ENCODE results near the gene CIP2A.

The CIP2A gene

DNA sequence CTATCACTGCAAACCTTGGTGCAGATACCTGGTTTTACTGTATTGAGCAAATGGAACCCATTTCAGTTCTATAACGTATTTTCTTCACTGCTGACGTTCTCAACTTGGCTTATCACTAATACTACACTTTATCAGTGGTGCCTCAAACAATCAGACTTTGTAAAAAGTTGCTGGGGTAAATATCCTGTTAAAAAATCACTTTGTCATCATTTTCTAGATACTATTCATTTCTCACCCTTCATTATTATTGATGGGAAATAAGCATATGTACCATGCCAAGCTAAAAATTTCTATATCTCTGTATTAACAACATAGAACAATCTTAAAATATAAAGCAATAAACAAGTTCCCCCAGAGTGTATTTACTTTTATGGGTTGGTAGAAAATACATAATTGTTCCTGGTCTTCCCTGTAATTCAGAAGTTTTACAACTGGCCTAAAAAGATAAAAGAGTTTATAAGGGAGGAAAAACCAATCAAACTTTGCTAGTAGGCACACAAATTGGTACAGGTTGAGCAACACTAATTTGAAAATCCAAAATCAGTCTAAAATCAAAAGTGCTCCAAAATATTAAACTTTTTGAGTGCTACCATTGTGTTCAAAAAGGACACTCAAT lies 33.2 kb downstream of the CIP2A start:
- DNase-seq, result no peak

DNA sequence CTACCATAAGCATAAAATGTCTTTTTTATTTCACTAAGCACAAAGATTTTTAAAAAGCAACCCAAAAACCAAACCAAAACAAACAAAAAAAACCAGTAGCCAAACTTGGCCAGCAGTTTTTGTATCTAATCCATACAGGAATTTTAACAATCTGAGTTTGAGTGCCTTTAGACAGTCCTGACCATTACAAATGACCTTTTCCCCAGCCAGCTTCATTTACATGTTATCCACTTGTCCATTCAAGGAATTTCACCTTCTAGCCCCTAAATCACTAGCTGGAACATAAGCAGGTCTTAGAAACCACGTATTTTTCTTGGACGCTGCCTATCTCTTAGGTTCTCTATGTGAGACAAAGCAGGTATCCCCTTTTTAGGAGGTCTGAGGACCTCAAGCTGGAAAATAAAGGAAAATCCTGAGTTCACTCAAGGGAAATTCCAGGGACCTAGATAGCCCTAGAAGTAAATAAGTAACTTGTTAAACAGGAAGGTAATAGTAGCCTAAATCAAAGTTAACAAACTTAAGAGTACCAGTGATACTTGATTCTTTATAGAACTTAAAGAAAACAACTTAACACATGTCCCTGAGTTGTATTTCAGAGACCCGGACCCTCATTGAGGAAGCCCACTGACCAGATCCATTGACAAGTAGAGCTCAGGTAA lies 34.2 kb downstream of the CIP2A start:
- DNase-seq, result no peak

DNA sequence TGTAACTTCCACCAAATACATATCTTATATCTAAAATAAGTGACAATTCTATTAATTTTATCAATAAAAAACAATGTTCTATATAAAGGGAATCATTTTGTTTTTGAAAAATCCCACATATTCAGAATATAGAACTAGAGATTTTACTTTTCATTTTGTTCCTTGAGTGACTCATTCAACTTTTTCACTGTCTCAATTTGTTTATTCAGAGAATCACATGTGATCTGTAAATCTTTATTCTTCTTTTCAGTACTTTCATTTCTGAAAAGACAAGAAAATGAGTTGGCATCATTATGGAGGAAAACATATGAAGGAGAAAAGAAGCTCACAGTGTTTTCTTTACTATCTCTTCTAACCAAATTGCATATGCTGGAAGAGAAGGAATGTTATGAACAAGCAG lies 35.0 kb downstream of the CIP2A start:
- no peak for DNase-seq

DNA sequence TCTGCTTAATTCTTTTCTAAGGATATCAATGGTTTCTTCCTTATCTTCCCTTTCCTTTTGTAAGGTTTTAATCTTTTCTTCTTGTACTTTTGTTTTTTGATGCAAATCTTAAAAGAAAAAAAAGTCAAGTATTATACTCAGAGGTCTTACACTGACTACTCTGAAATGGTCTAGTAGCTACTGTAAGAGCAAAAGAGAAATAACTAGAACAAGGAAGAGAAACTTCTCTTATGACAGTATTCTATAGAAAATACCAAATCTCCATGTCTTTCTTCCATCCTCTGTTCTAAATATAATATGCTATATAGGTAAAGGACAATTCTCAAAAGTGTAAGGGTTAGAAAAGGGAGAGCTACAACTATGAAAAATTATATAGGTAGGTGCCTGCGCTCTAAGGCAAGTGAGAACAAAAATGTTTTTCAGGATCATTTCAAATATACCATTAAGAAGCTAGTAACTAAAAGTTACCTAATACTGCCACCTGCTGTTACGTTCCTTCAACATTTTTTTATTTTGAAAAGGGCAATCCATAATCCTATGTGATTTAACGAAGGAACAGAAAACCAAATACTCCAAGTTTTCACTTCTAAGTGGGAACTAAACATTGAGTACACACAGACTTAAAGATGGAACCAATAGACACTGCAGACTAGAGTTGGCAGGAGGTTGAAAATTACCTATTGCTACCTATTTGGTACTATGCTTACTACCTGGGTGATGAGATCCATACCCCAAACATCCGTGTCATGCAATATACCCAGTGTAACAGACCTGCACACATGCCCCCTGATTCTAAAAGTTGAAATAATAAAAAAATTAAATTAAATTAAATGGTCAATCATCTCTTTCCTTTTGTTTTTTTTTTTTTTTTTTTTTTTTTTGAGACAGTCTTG lies 36.7 kb downstream of the CIP2A start:
- DNase-seq, result peak; percentile 35

DNA sequence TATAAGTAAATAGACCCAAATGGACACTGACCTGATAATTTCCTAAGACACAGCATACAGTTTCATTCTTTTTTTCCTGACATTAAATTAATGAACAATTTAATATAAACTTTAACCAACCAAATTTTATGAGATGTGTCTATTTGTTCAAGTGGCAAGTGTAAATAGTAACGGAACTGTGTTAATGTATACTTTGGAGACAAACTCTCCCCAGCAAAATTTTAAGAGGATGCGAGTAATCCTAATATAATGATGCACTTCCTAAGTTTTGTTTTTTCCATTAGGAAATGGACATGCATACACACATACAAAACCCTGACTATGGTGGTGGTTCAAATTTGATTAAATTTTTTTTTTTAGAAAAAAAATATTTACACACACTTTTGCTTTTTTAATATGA lies 40.4 kb downstream of the CIP2A start:
- DNase-seq, result no peak

DNA sequence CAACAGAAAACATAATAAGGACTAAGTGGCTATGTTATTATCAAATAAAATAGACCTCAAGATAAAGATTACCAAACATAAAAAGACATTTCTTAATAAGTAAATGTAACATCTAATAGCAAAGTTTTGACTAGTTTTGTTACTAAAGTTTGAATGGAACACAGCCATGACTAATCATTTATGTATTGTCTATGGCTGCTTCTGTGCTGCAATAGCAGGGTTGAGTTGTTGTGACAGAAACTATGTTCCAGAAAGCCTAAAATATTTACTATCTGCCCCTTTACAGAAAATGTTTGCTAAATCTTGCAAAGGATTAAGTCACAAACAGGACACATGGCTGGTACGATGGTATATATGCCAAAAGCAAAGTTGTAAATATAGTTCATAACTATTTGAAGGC lies 40.9 kb downstream of the CIP2A start:
- peak; percentile 46 for DNase-seq

DNA sequence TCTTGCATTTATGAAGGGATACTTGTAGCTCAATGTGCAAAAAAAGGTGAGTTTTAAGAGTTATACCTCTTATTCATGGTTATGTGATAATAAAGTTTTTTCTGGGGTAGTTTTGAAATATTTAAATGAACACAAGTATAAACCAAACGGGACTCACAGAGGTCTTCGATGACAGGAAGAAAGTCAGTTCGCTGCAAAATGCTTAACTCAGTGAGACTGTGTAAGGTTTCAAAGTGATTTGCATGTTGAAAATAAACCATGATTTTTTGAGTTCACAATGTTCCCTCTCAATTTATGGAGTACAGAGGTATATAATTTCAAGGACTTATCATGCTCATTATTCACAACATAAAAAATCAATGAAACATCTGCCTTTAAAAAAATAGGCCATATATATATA lies 42.5 kb downstream of the CIP2A start:
- no peak for DNase-seq

DNA sequence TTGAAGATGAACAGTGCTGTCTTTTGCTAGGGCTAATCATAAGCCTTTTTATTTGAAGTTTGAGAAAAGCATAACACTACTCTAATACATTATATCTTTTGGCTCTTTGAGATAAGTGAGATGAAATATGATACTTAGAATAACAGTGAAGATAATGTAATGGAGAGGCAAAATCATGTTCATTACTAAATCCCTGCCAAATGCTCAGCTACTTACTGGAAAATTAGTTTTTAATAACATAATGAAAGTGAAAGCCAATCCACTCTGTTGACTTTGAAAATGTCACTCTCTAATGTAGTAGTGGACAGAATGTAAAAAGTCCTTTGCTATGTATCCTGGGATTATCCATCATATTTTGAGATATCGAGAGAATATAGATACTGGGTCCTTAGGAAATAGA lies 43.0 kb downstream of the CIP2A start:
- DNase-seq, result no peak

DNA sequence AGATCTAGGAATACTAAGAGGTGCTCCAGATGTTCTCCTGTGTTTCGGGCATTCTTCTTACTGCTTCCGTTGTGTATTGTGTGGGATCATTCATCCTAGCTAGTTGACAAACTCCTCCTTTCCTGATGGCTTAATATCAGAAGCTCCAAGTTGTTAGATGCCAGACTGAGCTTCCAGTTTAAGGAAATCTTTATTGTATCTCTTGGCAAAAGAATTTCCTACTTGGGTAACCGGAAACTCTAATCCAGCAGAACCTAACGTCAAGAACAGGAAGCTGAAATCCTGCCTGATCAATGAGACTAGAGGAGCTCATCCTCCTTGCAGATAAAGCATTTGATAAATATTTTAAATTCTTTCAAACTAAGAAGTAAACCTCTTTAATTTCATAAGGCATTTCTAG lies 51.2 kb downstream of the CIP2A start:
- no peak for DNase-seq

DNA sequence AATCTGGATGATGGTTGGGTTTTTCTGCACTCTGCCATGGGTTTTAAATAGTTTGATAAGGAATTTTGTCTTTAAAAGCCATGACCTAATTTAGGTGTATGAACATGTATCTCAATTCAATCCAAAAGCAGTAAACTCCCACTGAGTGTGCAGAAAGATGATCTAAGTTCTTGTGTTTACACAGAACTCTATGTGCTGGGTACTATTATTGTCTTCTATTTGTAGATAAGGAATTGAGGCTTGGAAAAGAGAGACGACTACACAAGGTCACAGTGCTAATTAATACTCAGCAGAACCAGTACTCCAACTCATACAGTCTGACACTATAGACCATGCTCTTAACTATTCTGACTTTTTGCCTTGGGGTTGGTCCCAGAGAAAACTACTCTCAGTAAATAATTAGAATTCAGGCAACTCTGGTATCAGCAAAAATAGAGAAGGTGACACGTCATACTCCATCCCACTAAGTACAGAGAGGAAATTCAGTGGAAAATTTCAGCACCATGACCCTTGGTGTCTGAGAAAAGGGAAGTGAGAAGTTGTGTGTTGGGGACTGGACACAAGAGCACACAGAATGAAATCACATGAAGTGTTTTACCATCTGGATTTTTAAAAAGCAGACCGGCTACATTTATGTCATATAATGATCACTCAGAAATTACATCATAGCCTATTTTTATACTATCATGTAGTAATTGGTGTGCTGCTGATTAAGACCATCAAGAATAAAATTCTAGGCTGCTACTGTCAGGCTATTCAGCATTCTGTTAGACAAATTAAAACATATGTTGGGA lies 60.6 kb downstream of the CIP2A start:
- DNase-seq, result no peak

DNA sequence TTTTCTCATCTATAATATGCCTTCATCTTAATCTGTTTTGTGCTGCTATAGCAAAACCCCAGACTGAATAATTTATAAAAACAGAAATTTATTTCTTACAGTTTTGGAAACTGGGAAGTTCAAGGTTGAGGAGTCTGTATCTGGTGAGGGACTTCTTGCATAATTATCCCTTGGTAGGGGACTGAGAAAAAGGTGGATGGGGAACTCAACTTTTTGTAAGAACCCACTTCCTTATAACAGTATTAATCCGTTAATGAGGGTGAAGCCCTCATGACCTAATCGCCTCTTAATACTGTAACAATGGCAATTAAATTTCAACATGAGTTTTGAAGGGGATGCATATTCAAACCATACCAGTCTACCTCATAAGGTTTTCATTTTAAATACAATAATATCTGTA lies 61.4 kb downstream of the CIP2A start:
- no peak for DNase-seq

DNA sequence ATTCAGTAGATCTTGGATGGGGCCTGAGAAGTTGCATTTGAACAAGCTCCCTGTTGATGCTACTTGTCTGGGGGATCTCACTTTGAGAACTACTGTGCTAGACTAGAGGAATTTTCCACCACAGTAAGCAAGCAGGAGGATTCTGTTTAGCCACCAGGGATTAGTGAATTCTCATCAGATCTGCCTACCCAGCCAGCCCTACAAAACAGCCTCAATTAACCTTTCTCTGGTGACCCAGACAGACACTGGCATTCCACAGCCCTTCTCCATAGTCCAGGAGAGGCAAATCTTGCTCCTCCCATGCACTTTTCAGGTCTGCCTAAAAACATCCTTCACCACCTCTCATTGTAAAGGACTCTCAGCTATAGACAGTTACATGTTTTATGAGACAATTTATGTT lies 62.1 kb downstream of the CIP2A start:
- no peak for DNase-seq

DNA sequence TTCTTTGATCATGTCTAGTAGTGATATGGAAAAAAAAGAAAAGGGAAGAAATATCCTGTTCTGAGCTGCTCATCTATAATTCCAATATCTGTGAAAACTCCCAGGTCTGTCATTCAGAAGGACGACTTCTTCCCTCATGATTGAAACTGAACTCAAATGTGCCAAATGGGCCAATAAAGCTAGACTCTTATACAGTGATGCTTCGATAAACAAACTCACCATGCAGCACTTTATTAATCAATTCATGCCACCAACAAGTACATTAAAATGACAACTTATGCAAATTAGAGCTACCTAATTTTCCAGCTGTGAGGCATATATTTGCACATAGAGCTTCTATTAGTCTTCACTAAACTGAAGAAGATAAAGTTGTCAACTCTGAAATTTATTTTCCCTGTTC lies 63.3 kb downstream of the CIP2A start:
- DNase-seq, result no peak

DNA sequence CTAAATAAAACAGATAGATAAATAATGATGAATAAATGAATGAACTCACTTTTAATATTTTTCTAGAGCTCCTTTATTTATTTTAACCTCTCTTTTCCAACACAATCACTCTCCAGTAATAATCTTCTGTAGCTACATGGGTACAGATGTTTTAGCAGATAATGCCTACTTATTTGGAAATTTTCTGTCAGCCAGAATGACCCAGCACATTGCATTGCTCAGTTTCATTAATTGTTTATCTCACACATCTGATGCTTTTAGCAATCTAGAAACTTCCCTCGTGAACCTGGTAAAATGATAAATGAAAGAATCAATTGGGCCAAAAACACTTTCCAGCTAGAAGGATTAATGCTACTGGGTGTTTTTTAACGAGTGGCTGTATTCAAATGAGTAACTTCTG lies 64.0 kb downstream of the CIP2A start:
- DNase-seq, result no peak

DNA sequence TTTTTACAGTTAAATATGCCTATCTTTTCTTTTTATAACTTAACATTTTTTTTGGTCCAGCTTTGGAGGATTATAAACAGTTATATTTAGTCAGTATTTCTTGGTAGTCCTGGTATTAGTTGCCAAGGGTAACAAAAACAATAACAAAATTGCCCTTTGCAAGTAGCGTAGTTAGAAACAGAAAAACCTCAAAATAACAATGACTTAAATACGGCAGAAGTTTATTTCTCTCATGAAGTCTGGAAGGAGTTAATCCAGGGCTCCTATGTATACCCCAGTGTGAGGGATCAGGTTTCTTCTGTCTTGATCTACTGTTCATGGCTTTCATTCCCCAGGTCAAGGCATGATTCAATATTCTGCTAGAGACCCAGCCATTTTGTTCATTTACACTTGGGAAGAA lies 64.7 kb downstream of the CIP2A start:
- DNase-seq, result no peak

DNA sequence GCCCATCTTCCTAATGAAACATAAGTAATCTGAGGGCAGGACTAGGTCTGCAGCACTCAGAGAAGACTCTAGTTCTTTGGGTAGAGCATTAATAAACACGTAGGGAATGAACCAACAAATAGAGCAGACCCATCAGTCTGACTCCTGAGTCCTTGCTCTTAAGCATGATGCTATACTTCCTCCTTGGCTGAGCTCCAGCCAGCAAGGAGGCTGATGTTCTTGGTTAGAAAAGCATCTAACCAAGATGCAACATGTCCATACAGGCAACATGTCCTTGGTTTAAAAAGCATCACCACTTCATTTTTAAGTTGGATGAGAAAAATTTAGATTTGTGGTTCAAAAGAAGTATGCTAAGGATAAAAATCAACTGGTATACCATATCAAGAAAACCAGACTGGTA lies 70.3 kb downstream of the CIP2A start:
- DNase-seq, result no peak

DNA sequence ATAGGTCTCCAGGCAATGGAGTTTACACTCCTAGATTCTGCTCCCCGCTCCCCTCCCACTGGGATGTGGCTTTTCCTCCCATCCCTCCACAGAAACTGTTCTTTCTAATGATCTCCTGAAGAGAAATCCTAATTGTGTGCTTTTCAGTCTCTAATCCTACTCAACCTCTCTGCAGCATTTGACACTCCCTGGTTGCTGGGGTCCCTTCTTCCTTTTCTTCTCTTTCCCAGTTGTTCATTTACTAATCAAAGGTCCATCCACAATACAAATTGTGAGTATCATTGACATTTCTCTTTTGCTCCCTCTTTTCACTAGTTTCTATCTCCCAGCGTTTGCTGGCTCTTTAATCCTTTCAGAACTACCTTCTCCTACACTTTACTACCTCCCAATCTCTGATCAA lies 72.4 kb downstream of the CIP2A start:
- no peak for DNase-seq

DNA sequence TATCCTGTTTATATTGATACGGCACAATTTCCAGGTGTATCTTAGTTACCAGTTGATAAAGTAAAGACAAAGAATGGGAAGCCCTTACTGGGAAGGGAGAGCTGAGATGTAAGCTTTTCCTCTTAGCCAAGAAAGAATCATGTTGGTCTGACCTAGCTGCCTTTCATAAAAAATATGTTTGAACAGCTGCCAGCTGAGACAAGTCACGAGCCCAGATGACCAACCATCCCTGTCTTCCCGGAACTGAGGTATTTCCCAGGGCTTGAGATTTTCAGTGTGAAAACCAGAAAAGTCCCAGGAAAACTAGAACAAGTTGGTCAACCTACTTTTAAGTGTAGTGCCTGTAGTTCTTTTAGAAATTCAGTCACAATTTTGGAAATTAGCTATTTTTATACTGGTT lies 75.3 kb downstream of the CIP2A start:
- peak; percentile 36 for DNase-seq

DNA sequence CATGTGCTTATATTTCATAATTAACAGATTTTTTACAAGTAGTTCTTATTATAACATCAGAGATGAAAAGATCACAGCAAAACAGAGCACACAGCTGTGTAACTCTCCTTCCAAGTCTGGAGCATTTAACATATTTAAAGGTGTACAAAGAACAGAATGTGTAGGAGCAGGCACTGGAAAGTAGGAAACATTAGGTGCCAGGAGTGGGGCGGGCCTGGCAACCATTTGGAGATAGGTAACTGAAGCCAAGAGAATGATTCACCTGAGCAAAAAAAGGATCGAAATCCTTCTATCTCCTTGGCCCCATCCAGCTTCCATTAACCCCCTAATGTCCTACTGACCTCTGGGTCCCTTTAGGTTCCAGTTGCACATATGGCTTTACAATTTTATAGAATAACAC lies 76.6 kb downstream of the CIP2A start:
- DNase-seq, result no peak

DNA sequence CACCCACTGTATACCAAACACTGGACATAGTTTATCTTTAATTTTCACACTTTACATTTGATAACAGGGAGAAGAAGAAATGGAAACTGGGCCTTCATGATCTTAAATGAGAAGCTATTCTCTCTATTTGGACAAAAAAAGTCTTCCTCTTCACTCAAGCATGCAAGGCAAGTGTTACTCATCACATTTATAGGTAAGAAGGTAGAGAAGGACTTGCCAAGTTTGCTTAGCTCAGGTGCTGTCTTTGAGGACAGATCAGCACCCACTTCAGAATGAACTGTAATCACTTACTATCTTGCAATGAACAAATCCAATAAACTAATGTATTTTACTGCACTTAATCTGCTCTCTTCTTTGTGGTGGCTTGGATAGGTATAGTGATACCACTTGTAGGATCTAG lies 77.7 kb downstream of the CIP2A start:
- DNase-seq, result no peak

DNA sequence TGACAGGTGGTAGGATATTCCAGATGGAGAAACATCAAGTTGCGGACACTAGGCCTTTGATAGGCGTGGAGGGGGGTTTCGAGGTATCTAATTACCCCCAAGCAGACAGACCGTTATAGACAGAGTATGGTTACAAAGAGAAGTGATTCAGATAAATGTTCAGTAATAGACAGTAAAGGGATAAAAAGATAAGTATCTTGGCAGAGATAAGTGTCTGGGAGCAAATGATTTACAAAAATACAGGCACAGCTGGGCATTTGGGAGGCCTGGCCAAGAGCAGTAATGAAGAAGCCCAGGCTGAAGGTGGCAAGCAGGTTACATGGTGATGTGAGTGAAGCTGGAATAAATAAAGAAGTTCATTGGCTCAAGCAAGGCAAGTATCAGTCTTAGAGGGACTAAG lies 78.2 kb downstream of the CIP2A start:
- no peak for DNase-seq

DNA sequence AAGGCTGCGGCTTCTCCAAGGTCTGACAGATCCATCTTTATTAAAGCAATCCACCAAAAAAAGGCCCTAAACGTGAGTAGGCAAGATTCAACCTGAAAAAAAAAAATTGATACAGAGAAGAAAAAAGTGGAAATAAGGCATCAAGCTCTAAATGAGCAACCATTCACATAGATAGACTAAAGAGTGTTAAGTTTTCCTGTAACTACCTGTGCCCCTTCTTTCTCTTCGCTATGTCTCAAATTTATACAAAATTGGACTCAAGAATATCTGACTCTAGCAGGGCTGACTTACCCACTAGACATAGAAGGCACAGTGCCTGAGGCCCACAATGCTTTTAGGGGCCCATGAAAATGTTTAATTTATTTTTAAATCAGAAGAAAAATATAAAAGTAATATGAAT lies 78.7 kb downstream of the CIP2A start, which contains the start of gene MYH15:
Gene MYH15 (minus strand): TSS at position 101 of the 400 bp plus-strand sequence. CDS start 66 bp downstream, at position 35.
- no peak for DNase-seq

DNA sequence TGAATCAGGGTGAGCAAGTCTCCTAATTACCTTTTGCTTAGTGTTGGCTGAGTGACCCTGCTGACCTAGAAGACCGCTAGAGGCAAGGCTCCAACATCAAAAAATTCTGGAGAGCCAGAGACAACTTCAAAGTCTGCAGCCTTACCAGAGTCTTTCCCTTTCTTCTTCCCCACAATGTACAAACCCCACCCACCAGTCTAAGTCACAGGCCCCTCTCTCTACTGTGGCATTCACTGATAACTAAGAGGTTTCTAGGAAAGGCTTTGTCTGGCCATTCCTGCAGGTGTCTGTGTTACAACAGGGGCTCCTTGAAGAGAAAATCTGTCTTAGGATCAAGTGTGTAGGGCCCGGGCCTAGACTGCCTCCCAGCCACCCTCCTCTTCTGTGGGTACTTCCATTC lies 79.4 kb downstream of the CIP2A start:
- no peak for DNase-seq

All from HCEC 1CT (cell line).